GM19452 (cell line): Measurements from ENCODE around the gene OR51G2.

Experiments
- ATAC-seq: cut with Tn5 transposase; IDR thresholded peaks from one replicate; pipeline ENCODE4 v1.9.1; 2021; ENCODE audit not compliant: unreplicated experiment

OR51G2 gene

DNA sequence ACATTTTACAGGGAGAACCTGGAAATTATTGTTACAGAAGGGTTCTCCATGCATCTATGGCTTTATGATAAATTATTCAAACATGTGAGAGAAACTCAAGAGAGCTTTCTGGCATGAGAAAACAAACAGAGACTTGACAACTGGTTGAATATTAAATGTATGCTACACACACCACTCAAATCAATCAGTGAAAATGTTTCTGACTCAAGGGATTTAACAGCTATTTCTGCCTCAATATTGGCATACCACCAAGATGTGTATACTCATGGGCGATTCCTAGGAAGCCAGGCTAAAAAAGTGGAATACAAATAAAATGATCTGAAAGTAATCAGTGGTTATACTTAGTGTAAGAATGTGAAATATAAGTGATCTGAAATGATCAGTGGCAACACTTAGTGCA, 53.3 kb downstream of the OR51G2 start:
- ATAC-seq, result no peak

DNA sequence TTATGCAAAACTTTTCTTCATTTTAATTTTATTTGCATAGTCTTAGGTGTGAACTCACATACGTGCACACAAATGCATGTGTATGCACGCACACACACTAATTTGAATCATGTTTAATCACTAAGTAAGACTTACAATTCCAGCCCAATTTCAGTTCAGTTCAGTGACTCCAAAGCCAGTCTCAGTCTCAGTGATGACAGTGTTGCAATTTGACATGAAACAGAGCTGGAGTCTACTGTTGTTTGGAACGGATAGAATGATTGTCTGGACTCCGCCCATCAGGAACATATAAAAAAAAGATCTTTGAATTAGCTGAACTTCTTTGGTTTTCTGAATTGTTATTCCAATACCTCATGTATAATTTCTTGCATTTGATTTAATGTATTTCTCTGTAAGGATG, 55.3 kb downstream of the OR51G2 start:
- ATAC-seq, result no peak
